ENCODE data around the gene ANTXR1. TPM values are rescaled to one million over a fixed set of nuclear protein-coding genes. Genes with fewer than 3 reads are reported as not detected.

The ANTXR1 gene
- total and polyA plus RNA-seq, 2 donors (not counting 3 experiments of a cell fraction or from before 2014, with no cell fraction given) = 4.2 to 17.3 TPM

DNA sequence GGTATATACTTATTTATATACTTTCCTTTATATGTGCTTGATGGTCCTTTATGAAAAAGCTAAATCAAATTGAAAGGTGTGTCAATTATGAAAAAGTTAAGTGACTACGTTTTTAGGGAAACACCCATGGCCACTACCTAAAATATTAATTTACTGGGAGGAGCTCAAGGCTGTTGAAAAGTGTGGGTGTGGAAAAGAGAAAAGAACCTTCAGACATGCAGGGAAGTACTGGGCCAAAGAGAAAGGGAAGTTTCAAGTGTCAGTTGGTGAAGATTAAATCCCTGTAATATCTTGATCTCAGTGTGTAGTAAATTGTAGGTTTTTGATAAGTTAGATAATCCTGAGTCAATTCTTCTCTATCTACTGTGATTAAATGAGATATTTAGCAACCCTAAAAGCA is 44.8 kb upstream of the ANTXR1 start:
- Histone ChIP-seq H3K79me2 (ENCODE audit: control insufficient read depth, insufficient read depth, low read length) (no peaks in the 10 kb centered on the region), H3K36me3 (ENCODE audit: control insufficient read depth in 2 of 2, extremely low read depth in 1 of 2, insufficient read depth in 2 of 2, low read length in 2 of 2) (no peaks in the 10 kb centered on the region), H3K9ac (replicated peaks; ENCODE audit: extremely low read depth, insufficient read depth, low read length) (no peak overlapping the region), H3K9me3 (replicated peaks; ENCODE audit: control insufficient read depth, insufficient read depth, low read length) (no peaks in the 10 kb centered on the region), H3K27ac (ENCODE audit: insufficient read depth, low read depth, low read length) (no peak overlapping the region), H4K20me1 (replicated peaks; ENCODE audit: control insufficient read depth, extremely low read depth, insufficient read depth, low read length) (no peaks in the 10 kb centered on the region), H3K4me3 (replicated peaks in 1 of 3; ENCODE audit: insufficient read depth in 1 of 3, low read depth in 1 of 3, low read length in 3 of 3) (no peak overlapping the region), H2AFZ (ENCODE audit: low read depth, low read length) (no peak overlapping the region), H3K27me3 (ENCODE audit: control insufficient read depth in 2 of 2, insufficient read depth in 2 of 2, low read length in 2 of 2) (peaks cover 9% of the 10 kb centered on the region in 2 experiments), H3K4me1 (ENCODE audit: control insufficient read depth, extremely low read depth, insufficient read depth, low read length) (no peaks in the 10 kb centered on the region), H3K9me1 (replicated peaks; ENCODE audit: control insufficient read depth, extremely low read depth, insufficient read depth, low read length) (no peaks in the 10 kb centered on the region), H3K4me2 (ENCODE audit: insufficient read depth, low read length) (no peak overlapping the region)
- ChIA-PET POLR2A (no interaction called here), CTCF (interaction anchor here (1.0 kb wide), 1 partner anchor 25 kb away, joined by 4 read pairs; no protein-coding TSS in a partner anchor)
- intact Hi-C loops (cut with micrococcal nuclease) = no loop called here
- no TSS peak for BruUV-seq (replicated peaks)
- TF ChIP-seq POLR2AphosphoS5 (IDR thresholded peaks at IDR 0.05; ENCODE audit: insufficient read depth, low read depth, low read length) = no peak
- no peak for TF ChIP-seq FOS (IDR thresholded peaks at IDR 0.05; ENCODE audit: borderline replicate concordance, insufficient read depth, low read length)
- TF ChIP-seq POLR2A (IDR thresholded peaks at IDR 0.05; ENCODE audit: low read depth, low read length) = no peak
- TF ChIP-seq EZH2 (IDR thresholded peaks at IDR 0.05; ENCODE audit: borderline replicate concordance, low read depth, low read length, severe bottlenecking) = no peak
- TF ChIP-seq, protein P1, sequence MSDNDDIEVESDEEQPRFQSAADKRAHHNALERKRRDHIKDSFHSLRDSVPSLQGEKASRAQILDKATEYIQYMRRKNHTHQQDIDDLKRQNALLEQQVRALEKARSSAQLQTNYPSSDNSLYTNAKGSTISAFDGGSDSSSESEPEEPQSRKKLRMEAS (IDR thresholded peaks at IDR 0.05; ENCODE audit: insufficient read depth, insufficient read length) = no peak
- TF ChIP-seq MYC (IDR thresholded peaks at IDR 0.05; ENCODE audit: low read depth, low read length) = no peak
- no peak for TF ChIP-seq GATA2 (IDR thresholded peaks at IDR 0.05; ENCODE audit: insufficient read depth, insufficient read length, low read depth, low read length)
- TF ChIP-seq, protein P2, sequence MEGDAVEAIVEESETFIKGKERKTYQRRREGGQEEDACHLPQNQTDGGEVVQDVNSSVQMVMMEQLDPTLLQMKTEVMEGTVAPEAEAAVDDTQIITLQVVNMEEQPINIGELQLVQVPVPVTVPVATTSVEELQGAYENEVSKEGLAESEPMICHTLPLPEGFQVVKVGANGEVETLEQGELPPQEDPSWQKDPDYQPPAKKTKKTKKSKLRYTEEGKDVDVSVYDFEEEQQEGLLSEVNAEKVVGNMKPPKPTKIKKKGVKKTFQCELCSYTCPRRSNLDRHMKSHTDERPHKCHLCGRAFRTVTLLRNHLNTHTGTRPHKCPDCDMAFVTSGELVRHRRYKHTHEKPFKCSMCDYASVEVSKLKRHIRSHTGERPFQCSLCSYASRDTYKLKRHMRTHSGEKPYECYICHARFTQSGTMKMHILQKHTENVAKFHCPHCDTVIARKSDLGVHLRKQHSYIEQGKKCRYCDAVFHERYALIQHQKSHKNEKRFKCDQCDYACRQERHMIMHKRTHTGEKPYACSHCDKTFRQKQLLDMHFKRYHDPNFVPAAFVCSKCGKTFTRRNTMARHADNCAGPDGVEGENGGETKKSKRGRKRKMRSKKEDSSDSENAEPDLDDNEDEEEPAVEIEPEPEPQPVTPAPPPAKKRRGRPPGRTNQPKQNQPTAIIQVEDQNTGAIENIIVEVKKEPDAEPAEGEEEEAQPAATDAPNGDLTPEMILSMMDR (IDR thresholded peaks at IDR 0.05; ENCODE audit: extremely low read depth in 1 of 2, insufficient read depth in 1 of 2, low read depth in 1 of 2, low read length in 2 of 2) = no peak
- TF ChIP-seq JUN (IDR thresholded peaks at IDR 0.05; ENCODE audit: borderline replicate concordance, insufficient read depth, insufficient read length, low read depth) = no peak
- dilution Hi-C loops (cut with MboI; ENCODE audit: extremely low pct_ligation_motif_present, low sequenced_read_pairs) = no loop called here
- FAIRE-seq (no peak), DNase-seq (ENCODE audit: low read depth, low spot score) (no peak)
